Choroid plexus epithelial cell (primary cell): ENCODE measurements around the gene SVOP.

Source experiments
- DNase-seq: peaks from one replicate; pipeline ENCODE4 v3.0.0-alpha.2; 2010; ENCODE audit warnings: low read depth
- H3K4me3 ChIP-seq: 2 replicates; pipeline ENCODE4 v1.5.1; 2011; ENCODE audit warnings: low read depth, mild to moderate bottlenecking, control low read depth, low read length, moderate library complexity
- TF ChIP-seq, protein P1 (sequence below): conservative IDR thresholded peaks from 2 replicates; pipeline ENCODE4 v1.5.1; 2011; ENCODE audit warnings: low read depth, mild to moderate bottlenecking, control low read depth, inconsistent platforms, low read length, moderate library complexity

The SVOP gene

DNA sequence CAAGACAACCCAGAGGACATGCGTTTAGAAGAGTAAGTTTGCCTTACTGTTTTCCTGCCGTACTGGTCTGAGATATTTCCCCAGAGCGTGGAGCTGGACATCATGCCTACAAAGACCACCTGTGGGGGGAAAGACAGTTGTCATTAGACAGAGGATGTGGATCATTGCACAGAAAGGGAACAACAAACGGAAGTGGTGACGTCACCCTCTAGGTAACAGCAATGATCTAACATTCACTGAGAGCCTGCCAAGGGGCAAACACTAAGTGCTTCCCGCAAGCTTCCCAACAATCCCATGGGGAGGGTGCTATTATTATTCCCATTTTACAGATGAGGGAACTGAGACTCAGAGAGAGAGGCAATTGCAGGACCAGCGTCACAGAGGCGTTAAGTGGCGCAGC lies 48.5 kb downstream of the SVOP start:
- no peak overlapping the region for H3K4me3 ChIP-seq
- TF ChIP-seq, protein P1, sequence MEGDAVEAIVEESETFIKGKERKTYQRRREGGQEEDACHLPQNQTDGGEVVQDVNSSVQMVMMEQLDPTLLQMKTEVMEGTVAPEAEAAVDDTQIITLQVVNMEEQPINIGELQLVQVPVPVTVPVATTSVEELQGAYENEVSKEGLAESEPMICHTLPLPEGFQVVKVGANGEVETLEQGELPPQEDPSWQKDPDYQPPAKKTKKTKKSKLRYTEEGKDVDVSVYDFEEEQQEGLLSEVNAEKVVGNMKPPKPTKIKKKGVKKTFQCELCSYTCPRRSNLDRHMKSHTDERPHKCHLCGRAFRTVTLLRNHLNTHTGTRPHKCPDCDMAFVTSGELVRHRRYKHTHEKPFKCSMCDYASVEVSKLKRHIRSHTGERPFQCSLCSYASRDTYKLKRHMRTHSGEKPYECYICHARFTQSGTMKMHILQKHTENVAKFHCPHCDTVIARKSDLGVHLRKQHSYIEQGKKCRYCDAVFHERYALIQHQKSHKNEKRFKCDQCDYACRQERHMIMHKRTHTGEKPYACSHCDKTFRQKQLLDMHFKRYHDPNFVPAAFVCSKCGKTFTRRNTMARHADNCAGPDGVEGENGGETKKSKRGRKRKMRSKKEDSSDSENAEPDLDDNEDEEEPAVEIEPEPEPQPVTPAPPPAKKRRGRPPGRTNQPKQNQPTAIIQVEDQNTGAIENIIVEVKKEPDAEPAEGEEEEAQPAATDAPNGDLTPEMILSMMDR: no peak
- DNase-seq: no peak

DNA sequence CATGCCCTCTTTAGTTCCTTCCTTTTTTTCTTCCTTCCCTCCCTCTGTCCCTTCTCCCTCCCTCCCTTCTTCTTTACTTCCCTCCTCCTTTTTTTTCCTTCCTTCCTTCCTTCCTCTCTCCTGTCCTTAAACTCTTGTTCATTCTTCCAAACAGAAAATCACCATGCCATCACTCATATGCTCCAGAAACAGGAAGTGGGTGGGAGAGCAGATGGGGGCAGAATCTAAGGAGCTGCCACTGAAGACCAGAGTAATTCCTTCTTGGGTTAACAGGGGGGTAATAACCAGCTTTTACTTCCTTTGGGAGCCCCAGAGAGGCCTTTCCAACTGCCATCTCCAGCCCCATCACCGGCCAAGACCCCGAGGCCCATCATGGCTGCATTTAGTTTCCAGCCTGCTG lies 51.2 kb downstream of the SVOP start:
- no peak overlapping the region for H3K4me3 ChIP-seq
- TF ChIP-seq, protein P1: no peak
- DNase-seq: no peak

DNA sequence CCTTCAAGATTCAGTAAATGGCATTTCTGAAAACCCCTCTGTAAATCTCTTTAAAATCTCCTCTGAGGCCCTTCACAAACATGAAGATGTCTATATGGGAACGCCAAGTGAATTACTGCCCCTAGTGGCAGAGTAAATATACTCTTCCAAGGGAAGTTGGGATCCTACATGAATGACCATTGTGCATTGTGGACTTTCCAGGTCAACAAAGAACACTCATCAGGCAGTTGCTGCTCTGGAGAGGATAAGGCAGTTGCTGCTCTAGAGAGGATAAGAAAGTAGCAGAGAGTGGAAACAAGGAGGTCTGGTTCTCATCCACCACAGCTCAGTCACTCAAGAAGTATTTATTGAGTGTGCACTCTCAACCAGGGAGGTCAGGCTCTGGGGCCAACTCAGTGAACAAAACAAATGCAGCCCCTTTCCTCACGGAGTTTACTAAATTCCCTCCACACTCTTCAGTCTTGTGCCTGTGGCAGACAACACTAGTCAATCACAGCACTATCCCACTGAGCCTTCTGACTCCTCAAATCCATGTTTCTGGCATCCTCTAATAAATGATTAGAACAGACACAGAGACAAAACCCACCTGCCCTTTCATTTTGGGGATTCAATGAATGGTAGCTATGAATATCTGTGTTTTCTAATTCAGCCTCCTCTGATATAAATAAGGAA lies 52.9 kb downstream of the SVOP start:
- DNase-seq: peak; percentile 23
- no peak overlapping the region for H3K4me3 ChIP-seq
- TF ChIP-seq, protein P1: peak; percentile 46

DNA sequence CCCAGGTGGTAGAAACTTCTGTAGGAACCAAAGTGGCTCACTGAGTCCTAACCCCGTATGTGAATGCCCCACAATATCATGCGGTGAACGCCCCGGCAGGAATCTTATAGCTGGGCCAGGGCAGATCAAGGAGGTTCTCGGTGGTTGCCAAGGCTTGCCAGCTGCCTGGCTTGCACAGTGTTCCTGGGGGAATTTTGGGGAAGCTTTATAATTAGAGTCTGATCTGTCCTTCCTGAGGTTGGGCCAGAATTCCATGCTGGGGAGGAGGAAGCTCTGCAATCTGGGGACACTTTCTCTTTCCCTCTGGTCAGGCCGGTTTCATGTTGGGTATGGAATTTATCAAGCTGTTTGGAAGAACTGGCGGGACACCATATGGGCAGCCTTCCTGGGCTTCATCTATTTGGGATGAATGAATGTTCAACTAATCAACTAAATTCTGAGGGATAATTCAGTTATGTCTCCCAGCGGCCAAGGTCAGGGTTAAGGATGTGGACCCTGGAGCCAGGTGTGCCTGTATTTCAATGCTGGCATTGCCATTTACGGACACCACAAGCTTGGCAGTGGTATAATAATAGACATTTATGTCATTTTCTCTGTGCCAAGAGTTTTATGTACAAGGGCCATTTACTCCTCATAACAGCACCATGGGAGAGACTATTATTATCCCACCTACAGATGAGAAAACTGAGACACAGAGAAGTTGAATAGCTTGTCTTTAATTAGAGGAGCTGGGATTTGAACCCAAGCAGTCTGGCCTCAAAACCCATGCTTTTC lies 54.3 kb downstream of the SVOP start:
- no peak for DNase-seq
- no peak overlapping the region for H3K4me3 ChIP-seq
- TF ChIP-seq, protein P1: no peak

DNA sequence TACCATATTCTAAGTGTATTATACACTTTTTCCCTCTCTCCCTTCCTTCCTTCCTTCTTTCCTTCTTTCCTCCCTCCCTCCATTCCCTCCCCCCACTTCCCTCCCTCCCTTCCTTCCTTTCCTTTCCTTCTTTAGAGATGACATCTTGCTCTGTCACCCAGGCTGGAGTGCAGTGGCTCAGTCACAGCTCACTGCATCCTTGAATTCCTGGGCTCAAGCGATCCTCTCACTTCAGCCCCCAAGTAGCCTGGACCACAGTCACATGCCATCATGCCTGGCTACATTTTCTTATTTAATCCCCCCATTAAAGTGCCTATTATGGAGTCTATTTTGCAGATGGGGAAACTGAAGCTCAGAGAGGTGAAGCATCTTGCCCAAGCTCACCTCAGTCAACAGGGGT lies 55.0 kb downstream of the SVOP start:
- DNase-seq: no peak
- TF ChIP-seq, protein P1: no peak
- H3K4me3 ChIP-seq: no peak overlapping the region

DNA sequence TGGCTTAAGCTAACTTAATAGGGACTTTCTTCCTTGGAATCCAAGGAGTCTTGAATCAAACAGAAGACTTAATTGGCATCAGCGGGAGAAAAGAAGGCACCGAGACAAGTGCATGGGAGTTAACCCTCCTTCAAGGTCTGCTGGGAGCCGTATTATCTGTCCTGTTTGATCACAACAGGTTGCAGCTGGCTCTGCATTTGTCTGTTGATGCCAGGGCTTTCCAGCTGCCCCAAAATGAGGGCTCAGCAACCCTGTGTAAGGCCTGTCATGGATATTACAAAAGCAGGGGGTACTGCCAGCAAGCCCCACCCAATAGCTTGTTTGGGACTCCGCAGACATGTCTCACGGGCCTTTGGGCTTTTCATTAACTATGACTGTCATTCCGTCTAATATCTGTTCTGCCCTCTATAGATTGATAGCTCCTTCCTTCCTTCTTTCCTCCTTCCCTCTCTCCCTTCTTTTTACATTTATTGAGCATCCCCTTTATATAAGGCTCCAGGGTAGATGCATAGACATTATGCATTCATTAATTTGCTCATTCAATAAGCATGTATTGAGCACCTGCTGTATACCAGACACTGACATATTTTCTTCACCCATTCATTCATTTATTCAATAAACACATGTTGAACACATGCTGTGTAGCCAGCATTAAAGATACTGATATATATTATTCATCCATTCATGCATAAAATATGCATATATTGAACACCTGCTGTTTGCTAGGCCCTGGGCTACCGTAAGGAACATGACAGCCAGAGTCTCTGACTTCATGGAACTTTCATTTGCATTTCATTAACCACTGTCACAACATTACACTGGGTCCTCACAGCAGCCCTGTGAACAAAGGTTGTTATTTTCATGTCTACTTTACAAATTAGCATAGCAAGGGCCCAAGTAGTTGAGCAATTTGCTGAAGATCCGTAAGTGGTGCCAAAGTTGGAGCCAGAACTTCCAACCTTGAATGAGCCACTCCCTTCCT lies 56.2 kb downstream of the SVOP start:
- TF ChIP-seq, protein P1: no peak
- no peak for DNase-seq
- H3K4me3 ChIP-seq: no peak overlapping the region
